Temporal lobe (tissue), 2 donors: ENCODE data around the gene AASS. TPM values are rescaled to one million over a fixed set of nuclear protein-coding genes. Genes with fewer than 3 reads are reported as not detected.

Experiments used
- small RNA-seq: library from RNA; depleted of rRNA; stranded (forward); fragments of <200 nt; gene quantifications from one replicate; pipeline ENCODE3, GENCODE V24; 2014; ENCODE audit warnings: low replicate concordance
- total RNA-seq: library from RNA; depleted of rRNA; stranded (reverse); fragments of >200 nt; gene quantifications from one replicate; pipeline ENCODE4 v1.2.3, GENCODE V29; 2014

AASS gene
- total RNA-seq, 1 donor from 2014 or later = 15.2 TPM

Small RNA genes lying within 50 kb of the gene (small RNA-seq; reads per million reads assigned to genes)
- gene RNU7-154P = not detected

Other genes with a start within 250 kb of the AASS start
- 0.25 TPM for gene FEZF1, start 160.5 kb upstream of the AASS start, total RNA-seq